K562 (cell line): ENCODE data around the gene SFXN5. TPM values are rescaled to one million over a fixed set of nuclear protein-coding genes. Genes with fewer than 3 reads are reported as not detected.

Source experiments
- ATAC-seq: fragments of 200-7000 bp; cut with Tn5 transposase; 3 replicates; pipeline ENCODE4 v1.9.1; 2020; ENCODE audit warnings: moderate library complexity
- BruUV-seq: library from RNA; stranded (reverse); fragments of 400-500 nt; replicated peaks from 2 replicates; lab custom pipeline; 2021; lab: Mats Ljungman, UMichigan
- CTCF ChIA-PET: fragments of 300-600 bp; formaldehyde crosslinking; extraction: SDS; loops from one replicate; lab custom pipeline; 2021; ENCODE audit warnings: low intra/inter-chr PET ratio; lab: Yijun Ruan, JAX
- POLR2A ChIA-PET: fragments of 300-600, 350-650 bp; sonication (Branson Sonifier 250); formaldehyde crosslinking; extraction: SDS; loops from one replicate; lab custom pipeline; 2021; ENCODE audit warnings: antibody characterized with exemption, inconsistent platforms; lab: Yijun Ruan, JAX
- DNase-seq, 4 experiments: peaks; one replicate each; pipeline versions ENCODE4 v3.0.0 to v3.0.0-alpha.2; 2011 to 2018; ENCODE audit warnings: low spot score in 3 of 4, mixed read lengths in 3 of 4; ENCODE audit errors: extremely low read depth in 1 of 4
- FAIRE-seq: peaks from 2 replicates; lab custom pipeline; 2011; peaks lifted over from hg19 to GRCh38; lab: Jason Lieb, UNC
- H2AFZ ChIP-seq: 2 replicates; pipeline ENCODE4 v1.6.0; 2011; ENCODE audit warnings: low read depth, low read length, control low read depth, inconsistent platforms
- H3K27ac ChIP-seq: fragments of 200-600 bp; 3 replicates; pipeline ENCODE4 v1.8.0; 2011; ENCODE audit warnings: low read depth, mild to moderate bottlenecking, control low read depth, inconsistent platforms, low read length, moderate library complexity, mixed read lengths; ENCODE audit errors: extremely low read depth
- H3K27me3 ChIP-seq, 2 experiments: fragments of 300-600 bp in 1 of 2; 2 replicates in 1 of 2; 3 replicates in 1 of 2; pipeline versions ENCODE4 v1.6.0 to v1.8.0; 2011; ENCODE audit warnings: inconsistent platforms in 2 of 2, low read length in 2 of 2, mild to moderate bottlenecking in 1 of 2, mixed read lengths in 1 of 2, moderate library complexity in 1 of 2; ENCODE audit not compliant: control insufficient read depth in 2 of 2, insufficient read depth in 2 of 2
- H3K36me3 ChIP-seq: fragments of 300-600 bp; 3 replicates; pipeline ENCODE4 v1.8.0; 2011; ENCODE audit warnings: mild to moderate bottlenecking, low read length, inconsistent platforms; ENCODE audit not compliant: control insufficient read depth, insufficient read depth
- H3K4me1 ChIP-seq, 2 experiments: fragments of 200-600 bp in 1 of 2; replicated peaks in 1 of 2; 2 replicates in 1 of 2; 3 replicates in 1 of 2; pipeline versions ENCODE4 v1.5.1 to v1.8.0; 2011; ENCODE audit warnings: inconsistent platforms in 2 of 2, low read length in 2 of 2, mild to moderate bottlenecking in 1 of 2, mixed read lengths in 1 of 2, moderate library complexity in 1 of 2; ENCODE audit not compliant: control insufficient read depth in 2 of 2, insufficient read depth in 2 of 2
- H3K4me2 ChIP-seq: 2 replicates; pipeline ENCODE4 v1.6.1; 2011; ENCODE audit warnings: low read length, control low read depth, inconsistent platforms, mixed read lengths; ENCODE audit not compliant: insufficient read depth
- H3K4me3 ChIP-seq: fragments of 200-600 bp; sonication (generic), shearing (Covaris generic); 2 replicates; pipeline ENCODE4 v1.5.1; 2016; ENCODE audit warnings: control low read depth, inconsistent platforms
- H3K79me2 ChIP-seq: fragments of 200-600 bp; 3 replicates; pipeline ENCODE4 v1.8.0; 2011; ENCODE audit warnings: low read length, inconsistent platforms; ENCODE audit not compliant: control insufficient read depth, insufficient read depth
- H3K9ac ChIP-seq, 2 experiments: 2 replicates each; pipeline versions ENCODE4 v1.6.0 to v1.6.1; 2011; ENCODE audit warnings: low read depth in 2 of 2, low read length in 2 of 2, control low read depth in 1 of 2, inconsistent platforms in 1 of 2, mild to moderate bottlenecking in 1 of 2, mixed read lengths in 1 of 2; ENCODE audit not compliant: insufficient read depth in 1 of 2
- H3K9me1 ChIP-seq: one replicate; pipeline ENCODE4 v1.6.0; 2011; ENCODE audit warnings: inconsistent platforms, mild to moderate bottlenecking, low read length, moderate library complexity; ENCODE audit not compliant: control insufficient read depth, insufficient read depth
- H3K9me3 ChIP-seq: replicated peaks from 2 replicates; pipeline ENCODE4 v1.5.1; 2011; ENCODE audit warnings: low read depth, low read length, inconsistent platforms; ENCODE audit not compliant: control insufficient read depth, insufficient read depth
- H4K20me1 ChIP-seq: replicated peaks from 2 replicates; pipeline ENCODE4 v1.6.1; 2011; ENCODE audit warnings: low read length, inconsistent platforms, mixed read lengths; ENCODE audit not compliant: control insufficient read depth, insufficient read depth
- CREM ChIP-seq: IDR thresholded peaks from 2 replicates; pipeline ENCODE4 v1.6.1; 2014; ENCODE audit warnings: antibody characterized with exemption, low read depth
- PYGO2 ChIP-seq: fragments of 450-650 bp; IDR thresholded peaks from 2 replicates; pipeline ENCODE4 v1.6.1; 2016; ENCODE audit warnings: mild to moderate bottlenecking, missing genetic modification characterization, moderate library complexity, missing compliant biosample characterization
- RNF2 ChIP-seq: sonication (generic); IDR thresholded peaks from 2 replicates; pipeline ENCODE4 v1.6.1; 2016
- THAP12 ChIP-seq: fragments of 250-450 bp; sonication (Bioruptor Pico); IDR thresholded peaks from 2 replicates; pipeline ENCODE4 v1.9.0; 2021; ENCODE audit warnings: mild to moderate bottlenecking, inconsistent platforms
- WGBS: fragments of 100-300 bp; shearing (Covaris generic); methylation state at CpG from one replicate; pipeline ENCODE4 v1.1.6; 2016; ENCODE audit warnings: low coverage, mixed read lengths; ENCODE audit not compliant: insufficient coverage; ENCODE audit errors: missing lambda C conversion rate; 5-methylcytosine and 5-hydroxymethylcytosine counted together
- in situ Hi-C: fragments of 300-500 bp; cut with MboI; formaldehyde crosslinking; loops from 4 replicates; pipeline ENCODE4 v1.15.0; 2018; ENCODE audit warnings: inconsistent platforms, mixed read lengths
- intact Hi-C: fragments of 100-400 bp; cut with micrococcal nuclease; formaldehyde crosslinking; loops from 2 replicates; pipeline ENCODE4 v1.14.2; 2022
- polyA plus RNA-seq, 8 experiments: library from polyadenylated mRNA; depleted of rRNA in 4 of 8; stranded (reverse) in 5 of 8; unstranded in 3 of 8; fragments of >200 nt; fragmentation: Nextera tagmentation in 2 of 8; fragmentation: Illumina TruSeq in 1 of 8; extraction: Ambion mirVana in 2 of 8; extraction: Trizol in 1 of 8; gene quantifications; 2 replicates each; pipeline versions ENCODE4 v1.2.1 to v1.2.3, GENCODE V29; 2011 to 2014; ENCODE audit warnings: inconsistent platforms in 1 of 8, missing spikeins in 1 of 8
- total RNA-seq, 7 experiments: library from RNA; depleted of rRNA in 6 of 7; stranded (reverse); fragments of >200 nt in 6 of 7; fragmentation: Illumina TruSeq in 2 of 7; extraction: Trizol in 2 of 7; gene quantifications; 2 replicates each; pipeline versions ENCODE4 v1.2.1 to v1.2.3, GENCODE V29; 2011 to 2021; ENCODE audit warnings: low replicate concordance in 1 of 7
- TF ChIP-seq, protein P1 (sequence below): fragments of 250-450 bp; sonication (Bioruptor Pico); IDR thresholded peaks from 2 replicates; pipeline ENCODE4 v1.9.0; 2021; ENCODE audit warnings: mild to moderate bottlenecking
- TF ChIP-seq, protein P2 (sequence below): fragments of 450-650 bp; IDR thresholded peaks from 2 replicates; pipeline ENCODE4 v1.6.1; 2016; ENCODE audit warnings: mild to moderate bottlenecking, moderate library complexity

Gene SFXN5
- total and polyA plus RNA-seq, 9 of the 15 experiments (the other 6 are each of a cell fraction or from before 2014, with no cell fraction given) = 8.3 to 22.6 (median 16.0) TPM

DNA sequence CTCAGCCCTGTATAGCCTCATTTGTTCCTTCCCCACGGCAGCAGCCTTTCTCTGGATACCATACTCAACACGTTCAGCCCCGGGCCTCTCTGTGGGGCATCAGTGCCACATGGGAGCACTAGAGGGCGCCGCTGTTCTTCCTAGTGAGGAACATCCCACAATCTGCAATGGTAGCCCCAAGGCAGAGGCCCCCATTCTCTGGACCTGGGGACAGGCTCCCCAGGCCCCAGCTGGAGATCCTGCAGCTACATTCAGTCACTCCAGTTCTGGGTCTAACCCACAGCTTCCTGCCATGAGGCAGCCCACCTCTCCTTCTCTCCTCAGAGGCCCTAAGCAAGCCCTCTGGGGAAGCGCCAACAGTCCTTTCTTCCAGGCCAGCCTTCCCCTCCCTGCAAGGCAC, 14.2 kb upstream of the SFXN5 start:
- Histone ChIP-seq H3K9ac (peak overlapping the region in 1 of 2 experiments; percentile 47; a peak in 1 of 4 replicates), H3K9me3 (no peaks in the 10 kb centered on the region), H3K27ac (no peak overlapping the region), H3K9me1 (no peaks in the 10 kb centered on the region), H2AFZ (no peak overlapping the region), H3K4me3 (no peak overlapping the region), H3K79me2 (no peaks in the 10 kb centered on the region), H3K4me2 (no peak overlapping the region), H3K36me3 (peaks cover 6% of the 10 kb centered on the region; the same call in 1 of the 3 replicates), H4K20me1 (peaks cover 49% of the 10 kb centered on the region; the same call in 1 of the 2 replicates), H3K27me3 (no peaks in the 10 kb centered on the region), H3K4me1 (peaks cover 0 to 13% of the 10 kb centered on the region in 2 experiments; a peak in 4 of 5 replicates)
- peak; percentile 96 for ATAC-seq
- 20% methylated on average over 5 of the region's 6 CpGs for WGBS
- no TSS peak for BruUV-seq
- POLR2A ChIA-PET = interaction anchor here (0.6 to 0.9 kb wide), 2 partner anchors 10 to 71 kb away, joined by 3 to 4 read pairs; no protein-coding TSS in a partner anchor
- CTCF ChIA-PET = interaction anchor here (0.6 to 2.1 kb wide), 9 partner anchors 68 to 175 kb away, joined by 3 to 16 read pairs (median 7); no protein-coding TSS in a partner anchor
- intact Hi-C loops = loop anchor here (1.0 to 5.0 kb wide), 4 partner anchors 71 to 177 kb away; no protein-coding TSS in a partner anchor
- in situ Hi-C loops = no loop called here
- peak; percentile 87 for FAIRE-seq
- DNase-seq = peak; percentile 78 to 83 (median 80)
- TF ChIP-seq CREM (peak; percentile 33; the same call in 1 of the 2 replicates), PYGO2 (no peak), THAP12 (CRISPR knock-in tag) (no peak), RNF2 (no peak)
- TF ChIP-seq, protein P1, sequence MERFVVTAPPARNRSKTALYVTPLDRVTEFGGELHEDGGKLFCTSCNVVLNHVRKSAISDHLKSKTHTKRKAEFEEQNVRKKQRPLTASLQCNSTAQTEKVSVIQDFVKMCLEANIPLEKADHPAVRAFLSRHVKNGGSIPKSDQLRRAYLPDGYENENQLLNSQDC (CRISPR knock-in tag) = no peak
- TF ChIP-seq, protein P2, sequence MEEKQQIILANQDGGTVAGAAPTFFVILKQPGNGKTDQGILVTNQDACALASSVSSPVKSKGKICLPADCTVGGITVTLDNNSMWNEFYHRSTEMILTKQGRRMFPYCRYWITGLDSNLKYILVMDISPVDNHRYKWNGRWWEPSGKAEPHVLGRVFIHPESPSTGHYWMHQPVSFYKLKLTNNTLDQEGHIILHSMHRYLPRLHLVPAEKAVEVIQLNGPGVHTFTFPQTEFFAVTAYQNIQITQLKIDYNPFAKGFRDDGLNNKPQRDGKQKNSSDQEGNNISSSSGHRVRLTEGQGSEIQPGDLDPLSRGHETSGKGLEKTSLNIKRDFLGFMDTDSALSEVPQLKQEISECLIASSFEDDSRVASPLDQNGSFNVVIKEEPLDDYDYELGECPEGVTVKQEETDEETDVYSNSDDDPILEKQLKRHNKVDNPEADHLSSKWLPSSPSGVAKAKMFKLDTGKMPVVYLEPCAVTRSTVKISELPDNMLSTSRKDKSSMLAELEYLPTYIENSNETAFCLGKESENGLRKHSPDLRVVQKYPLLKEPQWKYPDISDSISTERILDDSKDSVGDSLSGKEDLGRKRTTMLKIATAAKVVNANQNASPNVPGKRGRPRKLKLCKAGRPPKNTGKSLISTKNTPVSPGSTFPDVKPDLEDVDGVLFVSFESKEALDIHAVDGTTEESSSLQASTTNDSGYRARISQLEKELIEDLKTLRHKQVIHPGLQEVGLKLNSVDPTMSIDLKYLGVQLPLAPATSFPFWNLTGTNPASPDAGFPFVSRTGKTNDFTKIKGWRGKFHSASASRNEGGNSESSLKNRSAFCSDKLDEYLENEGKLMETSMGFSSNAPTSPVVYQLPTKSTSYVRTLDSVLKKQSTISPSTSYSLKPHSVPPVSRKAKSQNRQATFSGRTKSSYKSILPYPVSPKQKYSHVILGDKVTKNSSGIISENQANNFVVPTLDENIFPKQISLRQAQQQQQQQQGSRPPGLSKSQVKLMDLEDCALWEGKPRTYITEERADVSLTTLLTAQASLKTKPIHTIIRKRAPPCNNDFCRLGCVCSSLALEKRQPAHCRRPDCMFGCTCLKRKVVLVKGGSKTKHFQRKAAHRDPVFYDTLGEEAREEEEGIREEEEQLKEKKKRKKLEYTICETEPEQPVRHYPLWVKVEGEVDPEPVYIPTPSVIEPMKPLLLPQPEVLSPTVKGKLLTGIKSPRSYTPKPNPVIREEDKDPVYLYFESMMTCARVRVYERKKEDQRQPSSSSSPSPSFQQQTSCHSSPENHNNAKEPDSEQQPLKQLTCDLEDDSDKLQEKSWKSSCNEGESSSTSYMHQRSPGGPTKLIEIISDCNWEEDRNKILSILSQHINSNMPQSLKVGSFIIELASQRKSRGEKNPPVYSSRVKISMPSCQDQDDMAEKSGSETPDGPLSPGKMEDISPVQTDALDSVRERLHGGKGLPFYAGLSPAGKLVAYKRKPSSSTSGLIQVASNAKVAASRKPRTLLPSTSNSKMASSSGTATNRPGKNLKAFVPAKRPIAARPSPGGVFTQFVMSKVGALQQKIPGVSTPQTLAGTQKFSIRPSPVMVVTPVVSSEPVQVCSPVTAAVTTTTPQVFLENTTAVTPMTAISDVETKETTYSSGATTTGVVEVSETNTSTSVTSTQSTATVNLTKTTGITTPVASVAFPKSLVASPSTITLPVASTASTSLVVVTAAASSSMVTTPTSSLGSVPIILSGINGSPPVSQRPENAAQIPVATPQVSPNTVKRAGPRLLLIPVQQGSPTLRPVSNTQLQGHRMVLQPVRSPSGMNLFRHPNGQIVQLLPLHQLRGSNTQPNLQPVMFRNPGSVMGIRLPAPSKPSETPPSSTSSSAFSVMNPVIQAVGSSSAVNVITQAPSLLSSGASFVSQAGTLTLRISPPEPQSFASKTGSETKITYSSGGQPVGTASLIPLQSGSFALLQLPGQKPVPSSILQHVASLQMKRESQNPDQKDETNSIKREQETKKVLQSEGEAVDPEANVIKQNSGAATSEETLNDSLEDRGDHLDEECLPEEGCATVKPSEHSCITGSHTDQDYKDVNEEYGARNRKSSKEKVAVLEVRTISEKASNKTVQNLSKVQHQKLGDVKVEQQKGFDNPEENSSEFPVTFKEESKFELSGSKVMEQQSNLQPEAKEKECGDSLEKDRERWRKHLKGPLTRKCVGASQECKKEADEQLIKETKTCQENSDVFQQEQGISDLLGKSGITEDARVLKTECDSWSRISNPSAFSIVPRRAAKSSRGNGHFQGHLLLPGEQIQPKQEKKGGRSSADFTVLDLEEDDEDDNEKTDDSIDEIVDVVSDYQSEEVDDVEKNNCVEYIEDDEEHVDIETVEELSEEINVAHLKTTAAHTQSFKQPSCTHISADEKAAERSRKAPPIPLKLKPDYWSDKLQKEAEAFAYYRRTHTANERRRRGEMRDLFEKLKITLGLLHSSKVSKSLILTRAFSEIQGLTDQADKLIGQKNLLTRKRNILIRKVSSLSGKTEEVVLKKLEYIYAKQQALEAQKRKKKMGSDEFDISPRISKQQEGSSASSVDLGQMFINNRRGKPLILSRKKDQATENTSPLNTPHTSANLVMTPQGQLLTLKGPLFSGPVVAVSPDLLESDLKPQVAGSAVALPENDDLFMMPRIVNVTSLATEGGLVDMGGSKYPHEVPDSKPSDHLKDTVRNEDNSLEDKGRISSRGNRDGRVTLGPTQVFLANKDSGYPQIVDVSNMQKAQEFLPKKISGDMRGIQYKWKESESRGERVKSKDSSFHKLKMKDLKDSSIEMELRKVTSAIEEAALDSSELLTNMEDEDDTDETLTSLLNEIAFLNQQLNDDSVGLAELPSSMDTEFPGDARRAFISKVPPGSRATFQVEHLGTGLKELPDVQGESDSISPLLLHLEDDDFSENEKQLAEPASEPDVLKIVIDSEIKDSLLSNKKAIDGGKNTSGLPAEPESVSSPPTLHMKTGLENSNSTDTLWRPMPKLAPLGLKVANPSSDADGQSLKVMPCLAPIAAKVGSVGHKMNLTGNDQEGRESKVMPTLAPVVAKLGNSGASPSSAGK = no peak
